HEK293 (cell line): ENCODE measurements around the gene PAQR9.

Source experiments
- AEBP2 ChIP-seq: fragments of 450-650 bp; formaldehyde crosslinking; IDR thresholded peaks from 2 replicates; pipeline ENCODE4 v1.5.1; 2016; ENCODE audit warnings: missing biosample characterization, missing genetic modification characterization, borderline replicate concordance
- BCL11A ChIP-seq: fragments of 450-650 bp; formaldehyde crosslinking; IDR thresholded peaks from 2 replicates; pipeline ENCODE4 v1.5.1; 2016; ENCODE audit warnings: low read depth, missing biosample characterization, missing genetic modification characterization
- GFI1B ChIP-seq: fragments of 450-650 bp; formaldehyde crosslinking; IDR thresholded peaks from 2 replicates; pipeline ENCODE4 v1.5.1; 2016; ENCODE audit warnings: missing biosample characterization, missing genetic modification characterization
- GLI4 ChIP-seq: fragments of 450-650 bp; formaldehyde crosslinking; IDR thresholded peaks from 2 replicates; pipeline ENCODE4 v1.5.1; 2016; ENCODE audit warnings: missing biosample characterization, missing genetic modification characterization
- HOXA7 ChIP-seq: sonication (generic); formaldehyde crosslinking; IDR thresholded peaks from 2 replicates; pipeline ENCODE4 v1.8.1; 2022; ENCODE audit warnings: missing genetic modification reagents, borderline replicate concordance
- KLF16 ChIP-seq: fragments of 450-650 bp; formaldehyde crosslinking; IDR thresholded peaks from 2 replicates; pipeline ENCODE4 v1.5.1; 2017; ENCODE audit warnings: missing biosample characterization, missing genetic modification characterization
- KLF17 ChIP-seq: fragments of 450-650 bp; formaldehyde crosslinking; IDR thresholded peaks from 2 replicates; pipeline ENCODE4 v1.5.1; 2016; ENCODE audit warnings: missing biosample characterization, missing genetic modification characterization
- REPIN1 ChIP-seq: fragments of 450-650 bp; formaldehyde crosslinking; IDR thresholded peaks from 2 replicates; pipeline ENCODE4 v1.5.1; 2017; ENCODE audit warnings: missing biosample characterization, missing genetic modification characterization, low read depth
- SCRT2 ChIP-seq: fragments of 450-650 bp; formaldehyde crosslinking; IDR thresholded peaks from 2 replicates; pipeline ENCODE4 v1.5.1; 2016; ENCODE audit warnings: missing biosample characterization, missing genetic modification characterization
- ZEB2 ChIP-seq: fragments of 450-650 bp; formaldehyde crosslinking; IDR thresholded peaks from 2 replicates; pipeline ENCODE4 v1.5.1; 2016; ENCODE audit warnings: missing biosample characterization, missing genetic modification characterization
- ZNF140 ChIP-seq: fragments of 450-650 bp; formaldehyde crosslinking; IDR thresholded peaks from 2 replicates; pipeline ENCODE4 v1.5.1; 2016; ENCODE audit warnings: missing biosample characterization, missing genetic modification characterization
- ZNF19 ChIP-seq: fragments of 450-650 bp; formaldehyde crosslinking; IDR thresholded peaks from 2 replicates; pipeline ENCODE4; 2016; ENCODE audit warnings: missing biosample characterization, missing genetic modification characterization, low read depth
- ZNF211 ChIP-seq: fragments of 450-650 bp; formaldehyde crosslinking; IDR thresholded peaks from 2 replicates; pipeline ENCODE4 v1.5.1; 2016; ENCODE audit warnings: low read depth, missing biosample characterization, missing genetic modification characterization
- ZNF335 ChIP-seq: fragments of 450-650 bp; formaldehyde crosslinking; conservative IDR thresholded peaks from 2 replicates; pipeline ENCODE4 v1.5.1; 2016; ENCODE audit warnings: missing biosample characterization, missing genetic modification characterization
- ZNF433 ChIP-seq: fragments of 450-650 bp; formaldehyde crosslinking; IDR thresholded peaks from 2 replicates; pipeline ENCODE4 v1.5.1; 2016; ENCODE audit warnings: missing biosample characterization, missing genetic modification characterization, low read depth
- ZNF561 ChIP-seq: fragments of 450-650 bp; IDR thresholded peaks from 2 replicates; pipeline ENCODE4 v1.5.1; 2018; ENCODE audit warnings: missing biosample characterization, missing genetic modification characterization, borderline replicate concordance
- ZNF580 ChIP-seq: fragments of 450-650 bp; formaldehyde crosslinking; IDR thresholded peaks from 2 replicates; pipeline ENCODE4 v1.5.1; 2016; ENCODE audit warnings: missing biosample characterization, missing genetic modification characterization
- ZNF610 ChIP-seq: fragments of 450-650 bp; formaldehyde crosslinking; IDR thresholded peaks from 2 replicates; pipeline ENCODE4 v1.5.1; 2016; ENCODE audit warnings: missing biosample characterization, missing genetic modification characterization, borderline replicate concordance
- ZNF623 ChIP-seq: fragments of 450-650 bp; formaldehyde crosslinking; IDR thresholded peaks from 2 replicates; pipeline ENCODE4 v1.5.1; 2016; ENCODE audit warnings: missing biosample characterization, missing genetic modification characterization
- ZNF624 ChIP-seq: fragments of 450-650 bp; formaldehyde crosslinking; IDR thresholded peaks from 2 replicates; pipeline ENCODE4 v1.5.1; 2017; ENCODE audit warnings: missing biosample characterization, missing genetic modification characterization
- ZNF626 ChIP-seq: fragments of 450-650 bp; sonication (Bioruptor Pico); formaldehyde crosslinking; IDR thresholded peaks from 2 replicates; pipeline ENCODE4 v1.5.1; 2018; ENCODE audit warnings: missing biosample characterization, missing genetic modification characterization, inconsistent platforms
- ZNF629 ChIP-seq: fragments of 450-650 bp; formaldehyde crosslinking; IDR thresholded peaks from 2 replicates; pipeline ENCODE4 v1.5.1; 2017; ENCODE audit warnings: missing biosample characterization, missing genetic modification characterization
- ZNF654 ChIP-seq: fragments of 450-650 bp; formaldehyde crosslinking; IDR thresholded peaks from 2 replicates; pipeline ENCODE4 v1.5.1; 2016; ENCODE audit warnings: low read depth, missing biosample characterization, missing genetic modification characterization
- ZNF768 ChIP-seq: fragments of 450-650 bp; formaldehyde crosslinking; IDR thresholded peaks from 2 replicates; pipeline ENCODE4 v1.5.1; 2018; ENCODE audit warnings: missing biosample characterization, mild to moderate bottlenecking, missing genetic modification characterization
- ZNF792 ChIP-seq: fragments of 450-650 bp; formaldehyde crosslinking; IDR thresholded peaks from 2 replicates; pipeline ENCODE4 v1.5.1; 2016; ENCODE audit warnings: missing biosample characterization, missing genetic modification characterization
- ZSCAN5A ChIP-seq: fragments of 450-650 bp; formaldehyde crosslinking; IDR thresholded peaks from 2 replicates; pipeline ENCODE4 v1.5.1; 2016; ENCODE audit warnings: missing biosample characterization, missing genetic modification characterization
- TF ChIP-seq, protein P1 (sequence below): fragments of 450-650 bp; formaldehyde crosslinking; IDR thresholded peaks from 2 replicates; pipeline ENCODE4 v1.5.1; 2016; ENCODE audit warnings: missing biosample characterization, missing genetic modification characterization, borderline replicate concordance
- TF ChIP-seq, protein P2 (sequence below): fragments of 450-650 bp; formaldehyde crosslinking; IDR thresholded peaks from 2 replicates; pipeline ENCODE4 v1.5.1; 2017; ENCODE audit warnings: missing biosample characterization, missing genetic modification characterization

The PAQR9 gene

GRCh38 chr3:143001369-143002082 is 38.1 kb upstream of the PAQR9 start, which contains the start of gene U2SURP (continued):
- TF ChIP-seq ZNF580 (tag by site-specific recombination) (no peak; the same call in 1 of the 2 replicates), ZNF561 (tag by site-specific recombination) (peak; percentile 77), KLF16 (tag by site-specific recombination) (peak; percentile 82; the same call in 1 of the 2 replicates), ZNF211 (tag by site-specific recombination) (no peak), ZNF623 (no peak), ZSCAN5A (no peak), ZEB2 (tag by site-specific recombination) (peak; percentile 82; the same call in 1 of the 2 replicates), ZNF792 (0 out of 2 replicates have a peak, but pooled peaks have one; percentile 15), HOXA7 (CRISPR knock-in tag) (no peak), ZNF768 (no peak), ZNF626 (no peak), GFI1B (no peak), SCRT2 (tag by site-specific recombination) (peak; percentile 16; the same call in 1 of the 2 replicates), ZNF629 (tag by site-specific recombination) (peak; percentile 71; the same call in 1 of the 2 replicates), ZNF19 (tag by site-specific recombination) (no peak), ZNF610 (tag by site-specific recombination) (0 out of 2 replicates have a peak, but pooled peaks have one; percentile 67), ZNF140 (tag by site-specific recombination) (no peak), AEBP2 (tag by site-specific recombination) (no peak), ZNF335 (peak; percentile 72), REPIN1 (tag by site-specific recombination) (no peak), ZNF624 (no peak), KLF17 (tag by site-specific recombination) (peak; percentile 78), GLI4 (tag by site-specific recombination) (peak; percentile 26; the same call in 1 of the 2 replicates), ZNF433 (tag by site-specific recombination) (no peak), BCL11A (tag by site-specific recombination) (no peak), ZNF654 (no peak; the same call in 1 of the 2 replicates)
- TF ChIP-seq, protein P1, sequence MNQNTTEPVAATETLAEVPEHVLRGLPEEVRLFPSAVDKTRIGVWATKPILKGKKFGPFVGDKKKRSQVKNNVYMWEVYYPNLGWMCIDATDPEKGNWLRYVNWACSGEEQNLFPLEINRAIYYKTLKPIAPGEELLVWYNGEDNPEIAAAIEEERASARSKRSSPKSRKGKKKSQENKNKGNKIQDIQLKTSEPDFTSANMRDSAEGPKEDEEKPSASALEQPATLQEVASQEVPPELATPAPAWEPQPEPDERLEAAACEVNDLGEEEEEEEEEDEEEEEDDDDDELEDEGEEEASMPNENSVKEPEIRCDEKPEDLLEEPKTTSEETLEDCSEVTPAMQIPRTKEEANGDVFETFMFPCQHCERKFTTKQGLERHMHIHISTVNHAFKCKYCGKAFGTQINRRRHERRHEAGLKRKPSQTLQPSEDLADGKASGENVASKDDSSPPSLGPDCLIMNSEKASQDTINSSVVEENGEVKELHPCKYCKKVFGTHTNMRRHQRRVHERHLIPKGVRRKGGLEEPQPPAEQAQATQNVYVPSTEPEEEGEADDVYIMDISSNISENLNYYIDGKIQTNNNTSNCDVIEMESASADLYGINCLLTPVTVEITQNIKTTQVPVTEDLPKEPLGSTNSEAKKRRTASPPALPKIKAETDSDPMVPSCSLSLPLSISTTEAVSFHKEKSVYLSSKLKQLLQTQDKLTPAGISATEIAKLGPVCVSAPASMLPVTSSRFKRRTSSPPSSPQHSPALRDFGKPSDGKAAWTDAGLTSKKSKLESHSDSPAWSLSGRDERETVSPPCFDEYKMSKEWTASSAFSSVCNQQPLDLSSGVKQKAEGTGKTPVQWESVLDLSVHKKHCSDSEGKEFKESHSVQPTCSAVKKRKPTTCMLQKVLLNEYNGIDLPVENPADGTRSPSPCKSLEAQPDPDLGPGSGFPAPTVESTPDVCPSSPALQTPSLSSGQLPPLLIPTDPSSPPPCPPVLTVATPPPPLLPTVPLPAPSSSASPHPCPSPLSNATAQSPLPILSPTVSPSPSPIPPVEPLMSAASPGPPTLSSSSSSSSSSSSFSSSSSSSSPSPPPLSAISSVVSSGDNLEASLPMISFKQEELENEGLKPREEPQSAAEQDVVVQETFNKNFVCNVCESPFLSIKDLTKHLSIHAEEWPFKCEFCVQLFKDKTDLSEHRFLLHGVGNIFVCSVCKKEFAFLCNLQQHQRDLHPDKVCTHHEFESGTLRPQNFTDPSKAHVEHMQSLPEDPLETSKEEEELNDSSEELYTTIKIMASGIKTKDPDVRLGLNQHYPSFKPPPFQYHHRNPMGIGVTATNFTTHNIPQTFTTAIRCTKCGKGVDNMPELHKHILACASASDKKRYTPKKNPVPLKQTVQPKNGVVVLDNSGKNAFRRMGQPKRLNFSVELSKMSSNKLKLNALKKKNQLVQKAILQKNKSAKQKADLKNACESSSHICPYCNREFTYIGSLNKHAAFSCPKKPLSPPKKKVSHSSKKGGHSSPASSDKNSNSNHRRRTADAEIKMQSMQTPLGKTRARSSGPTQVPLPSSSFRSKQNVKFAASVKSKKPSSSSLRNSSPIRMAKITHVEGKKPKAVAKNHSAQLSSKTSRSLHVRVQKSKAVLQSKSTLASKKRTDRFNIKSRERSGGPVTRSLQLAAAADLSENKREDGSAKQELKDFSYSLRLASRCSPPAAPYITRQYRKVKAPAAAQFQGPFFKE (tag by site-specific recombination): no peak
- TF ChIP-seq, protein P2, sequence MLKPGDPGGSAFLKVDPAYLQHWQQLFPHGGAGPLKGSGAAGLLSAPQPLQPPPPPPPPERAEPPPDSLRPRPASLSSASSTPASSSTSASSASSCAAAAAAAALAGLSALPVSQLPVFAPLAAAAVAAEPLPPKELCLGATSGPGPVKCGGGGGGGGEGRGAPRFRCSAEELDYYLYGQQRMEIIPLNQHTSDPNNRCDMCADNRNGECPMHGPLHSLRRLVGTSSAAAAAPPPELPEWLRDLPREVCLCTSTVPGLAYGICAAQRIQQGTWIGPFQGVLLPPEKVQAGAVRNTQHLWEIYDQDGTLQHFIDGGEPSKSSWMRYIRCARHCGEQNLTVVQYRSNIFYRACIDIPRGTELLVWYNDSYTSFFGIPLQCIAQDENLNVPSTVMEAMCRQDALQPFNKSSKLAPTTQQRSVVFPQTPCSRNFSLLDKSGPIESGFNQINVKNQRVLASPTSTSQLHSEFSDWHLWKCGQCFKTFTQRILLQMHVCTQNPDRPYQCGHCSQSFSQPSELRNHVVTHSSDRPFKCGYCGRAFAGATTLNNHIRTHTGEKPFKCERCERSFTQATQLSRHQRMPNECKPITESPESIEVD (tag by site-specific recombination): 0 out of 2 replicates have a peak, but pooled peaks have one; percentile 38
